SK-N-SH treated with all-trans-retinoic acid at 6 μM for 48 hours (cell line): ENCODE results near the gene CEP131.

Experiments used
- ARNTL ChIP-seq: fragments of 450-650 bp; formaldehyde crosslinking; IDR thresholded peaks from 2 replicates; pipeline ENCODE4 v1.5.0; 2020; ENCODE audit warnings: low read depth, mild to moderate bottlenecking, moderate library complexity, borderline replicate concordance
- BACH2 ChIP-seq: fragments of 250-450 bp; sonication (Bioruptor Pico); IDR thresholded peaks from 2 replicates; pipeline ENCODE4 v1.9.0; 2021; ENCODE audit warnings: mild to moderate bottlenecking, borderline replicate concordance
- RARB ChIP-seq: fragments of 250-450 bp; sonication (Bioruptor Pico); IDR thresholded peaks from 2 replicates; pipeline ENCODE4 v1.8.0; 2021; ENCODE audit warnings: mild to moderate bottlenecking, moderate library complexity
- ZNF70 ChIP-seq: fragments of 450-650 bp; formaldehyde crosslinking; IDR thresholded peaks from 2 replicates; pipeline ENCODE4 v1.5.0; 2020; ENCODE audit warnings: mild to moderate bottlenecking, moderate library complexity
- TF ChIP-seq, protein P1 (sequence below): fragments of 250-450 bp; sonication (Bioruptor Pico); IDR thresholded peaks from 2 replicates; pipeline ENCODE4 v1.8.0; 2020; ENCODE audit warnings: mild to moderate bottlenecking, moderate library complexity, borderline replicate concordance
- TF ChIP-seq, protein P2 (sequence below): fragments of 250-450 bp; sonication (Bioruptor Pico); IDR thresholded peaks from 2 replicates; pipeline ENCODE4 v1.5.1; 2020; ENCODE audit warnings: low read depth, mild to moderate bottlenecking, moderate library complexity

DNA sequence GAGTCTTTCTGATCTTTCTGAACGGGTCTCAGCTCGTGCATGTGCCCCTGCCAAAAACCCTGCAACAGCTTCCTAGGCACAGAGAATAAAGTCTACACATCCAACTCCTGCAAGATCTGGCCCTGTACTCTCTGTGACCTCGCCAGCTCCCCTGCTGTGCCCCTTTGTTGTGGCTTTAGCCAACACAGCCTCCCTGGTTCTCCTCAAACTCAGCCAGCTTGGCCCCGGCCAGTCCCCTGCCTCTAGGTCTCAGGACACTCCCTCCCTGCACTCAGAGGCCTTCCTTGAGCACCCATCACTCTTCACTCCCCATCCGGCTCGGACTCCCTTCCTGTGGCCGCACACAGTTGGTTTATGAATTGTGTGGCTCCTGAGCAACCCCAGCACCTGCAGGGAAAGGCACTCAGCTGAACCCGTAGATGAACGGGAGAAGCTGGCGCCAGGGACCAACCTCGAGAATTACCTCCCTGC is 1.4 kb downstream of the CEP131 start:
- TF ChIP-seq, protein P1, sequence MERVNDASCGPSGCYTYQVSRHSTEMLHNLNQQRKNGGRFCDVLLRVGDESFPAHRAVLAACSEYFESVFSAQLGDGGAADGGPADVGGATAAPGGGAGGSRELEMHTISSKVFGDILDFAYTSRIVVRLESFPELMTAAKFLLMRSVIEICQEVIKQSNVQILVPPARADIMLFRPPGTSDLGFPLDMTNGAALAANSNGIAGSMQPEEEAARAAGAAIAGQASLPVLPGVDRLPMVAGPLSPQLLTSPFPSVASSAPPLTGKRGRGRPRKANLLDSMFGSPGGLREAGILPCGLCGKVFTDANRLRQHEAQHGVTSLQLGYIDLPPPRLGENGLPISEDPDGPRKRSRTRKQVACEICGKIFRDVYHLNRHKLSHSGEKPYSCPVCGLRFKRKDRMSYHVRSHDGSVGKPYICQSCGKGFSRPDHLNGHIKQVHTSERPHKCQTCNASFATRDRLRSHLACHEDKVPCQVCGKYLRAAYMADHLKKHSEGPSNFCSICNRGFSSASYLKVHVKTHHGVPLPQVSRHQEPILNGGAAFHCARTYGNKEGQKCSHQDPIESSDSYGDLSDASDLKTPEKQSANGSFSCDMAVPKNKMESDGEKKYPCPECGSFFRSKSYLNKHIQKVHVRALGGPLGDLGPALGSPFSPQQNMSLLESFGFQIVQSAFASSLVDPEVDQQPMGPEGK (CRISPR knock-in tag), result no peak
- no peak for TF ChIP-seq RARB (CRISPR knock-in tag)
- no peak for TF ChIP-seq BACH2
- TF ChIP-seq, protein P2, sequence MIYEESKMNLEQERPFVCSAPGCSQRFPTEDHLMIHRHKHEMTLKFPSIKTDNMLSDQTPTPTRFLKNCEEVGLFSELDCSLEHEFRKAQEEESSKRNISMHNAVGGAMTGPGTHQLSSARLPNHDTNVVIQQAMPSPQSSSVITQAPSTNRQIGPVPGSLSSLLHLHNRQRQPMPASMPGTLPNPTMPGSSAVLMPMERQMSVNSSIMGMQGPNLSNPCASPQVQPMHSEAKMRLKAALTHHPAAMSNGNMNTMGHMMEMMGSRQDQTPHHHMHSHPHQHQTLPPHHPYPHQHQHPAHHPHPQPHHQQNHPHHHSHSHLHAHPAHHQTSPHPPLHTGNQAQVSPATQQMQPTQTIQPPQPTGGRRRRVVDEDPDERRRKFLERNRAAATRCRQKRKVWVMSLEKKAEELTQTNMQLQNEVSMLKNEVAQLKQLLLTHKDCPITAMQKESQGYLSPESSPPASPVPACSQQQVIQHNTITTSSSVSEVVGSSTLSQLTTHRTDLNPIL (CRISPR knock-in tag), result no peak
- no peak for TF ChIP-seq ZNF70 (CRISPR knock-in tag)
- no peak for TF ChIP-seq ARNTL (CRISPR knock-in tag)
